ENCODE measurements around the gene ATG13.

- TF ChIP-seq CTCF (IDR thresholded peaks at IDR 0.05) (no peak), EP300 (IDR thresholded peaks at IDR 0.05) (no peak), POLR2A (IDR thresholded peaks at IDR 0.05) (no peak)
Measured at GRCh38 chr11:46633291-46634217, 16.2 kb downstream of the ATG13 start.

Measured in ovary (tissue), 3 donors.